DMS 273 treated with DMSO at 0.1 percent for 48 hours (cell line): ENCODE results near the gene IRF3.

Source experiments
- DNase-seq: peaks from one replicate; lab custom pipeline; 2025; lab: John Stamatoyannopoulos, UW

The IRF3 gene

DNA sequence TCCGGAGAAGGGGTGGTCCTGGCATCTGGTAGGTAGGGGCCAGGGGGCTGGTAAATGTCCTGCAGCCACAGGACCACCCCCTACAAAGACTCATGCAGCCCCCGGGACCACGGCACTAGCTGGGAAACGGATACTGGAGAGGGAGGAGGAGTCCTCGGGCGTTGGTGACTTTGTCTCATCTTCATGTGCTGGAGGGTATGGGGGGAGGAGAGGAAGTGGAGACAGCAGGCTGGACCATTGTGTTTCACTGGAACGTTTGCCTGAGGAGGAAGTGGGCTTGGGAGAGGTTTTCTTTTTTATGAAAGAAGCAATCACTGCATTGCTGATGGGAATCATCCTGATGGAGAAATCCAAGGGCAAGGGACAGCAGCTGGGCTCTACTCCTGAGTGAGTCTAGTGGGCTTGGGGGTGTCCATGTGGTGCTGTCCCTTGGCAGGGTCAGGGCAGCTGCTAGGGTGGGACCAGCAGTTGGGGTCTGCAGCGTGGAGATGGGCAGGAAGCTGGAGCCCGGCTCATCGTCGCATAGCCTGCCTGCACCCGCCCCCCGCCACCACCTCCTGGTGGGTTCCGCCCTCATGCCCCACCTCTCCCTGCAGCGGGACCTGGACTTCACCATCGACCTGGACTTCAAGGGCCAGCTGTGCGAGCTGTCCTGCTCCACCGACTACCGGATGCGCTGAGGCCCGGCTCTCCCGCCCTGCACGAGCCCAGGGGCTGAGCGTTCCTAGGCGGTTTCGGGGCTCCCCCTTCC lies 22.1 kb upstream of the IRF3 start:
- DNase-seq, result no peak

DNA sequence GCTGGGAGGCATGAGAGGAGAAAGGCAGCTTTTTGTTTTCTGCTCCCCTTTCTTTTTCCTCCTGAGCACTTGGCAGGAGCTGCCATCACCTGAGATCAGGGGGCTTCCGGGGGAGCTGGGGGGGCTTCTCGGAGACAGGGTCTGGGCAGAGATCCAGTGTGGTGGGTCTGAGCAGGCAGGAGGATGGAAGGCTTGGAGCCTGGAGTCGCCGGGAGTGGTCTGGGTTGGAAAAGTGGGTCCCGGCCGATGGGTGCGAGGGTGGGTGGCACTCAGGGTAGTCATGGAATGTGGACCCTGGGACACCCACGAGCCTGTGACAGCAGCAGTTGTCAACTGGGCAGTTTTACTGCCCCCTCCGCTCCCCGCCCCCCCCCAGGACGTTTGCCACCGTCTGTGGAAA lies 21.5 kb upstream of the IRF3 start:
- no peak for DNase-seq

GRCh38 chr19:49686503-49687088 lies 20.9 kb upstream of the IRF3 start:
- DNase-seq, result no peak

DNA sequence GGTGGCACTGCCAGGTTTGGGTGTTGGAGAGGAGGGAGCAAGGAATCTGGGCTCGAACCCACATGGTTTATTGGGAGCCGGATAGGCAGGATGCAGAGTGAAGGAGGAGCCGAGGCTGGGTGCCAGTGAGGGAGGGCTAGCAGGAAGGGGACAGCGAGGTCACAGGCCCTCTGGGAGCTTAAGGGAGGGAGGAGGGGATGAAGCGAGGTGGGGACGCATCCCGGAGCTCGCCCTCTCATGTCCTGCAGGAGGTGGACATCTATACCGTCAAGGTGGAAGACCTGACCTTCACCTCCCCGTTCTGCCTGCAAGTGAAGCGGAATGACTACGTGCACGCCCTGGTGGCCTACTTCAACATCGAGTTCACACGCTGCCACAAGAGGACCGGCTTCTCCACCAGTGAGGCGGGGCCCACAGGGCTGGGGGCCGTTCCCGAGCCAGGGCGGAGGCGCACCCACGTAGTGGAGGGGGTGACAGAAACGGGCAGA lies 20.2 kb upstream of the IRF3 start:
- DNase-seq, result no peak

DNA sequence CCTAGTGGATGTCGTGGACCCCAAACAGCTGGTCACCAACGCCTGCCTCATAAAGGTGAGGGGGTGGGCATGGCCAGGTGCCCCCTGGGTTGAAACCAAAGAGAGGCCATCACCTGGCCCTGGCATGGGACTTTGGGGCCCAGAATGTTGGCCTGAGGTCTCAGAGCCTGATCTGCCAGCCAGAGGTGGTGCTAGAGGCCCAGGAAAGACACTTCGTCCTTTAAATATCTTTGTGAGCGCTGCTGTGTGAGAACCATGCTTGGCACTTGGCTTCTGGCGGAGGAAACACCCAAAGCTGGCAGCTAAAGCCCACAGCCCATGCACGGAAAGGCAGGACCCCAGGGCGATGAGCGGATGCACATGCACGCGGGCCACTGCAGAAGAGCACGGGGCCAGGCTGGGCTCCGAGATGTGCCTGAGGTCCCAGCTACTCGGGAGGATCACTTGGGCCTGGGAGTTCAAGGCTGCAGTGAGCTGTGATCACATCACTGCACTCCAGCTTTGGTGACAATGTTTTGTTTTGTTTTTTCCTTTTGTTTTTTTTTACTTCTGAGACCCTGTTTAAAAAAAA lies 19.4 kb upstream of the IRF3 start:
- DNase-seq, result no peak

DNA sequence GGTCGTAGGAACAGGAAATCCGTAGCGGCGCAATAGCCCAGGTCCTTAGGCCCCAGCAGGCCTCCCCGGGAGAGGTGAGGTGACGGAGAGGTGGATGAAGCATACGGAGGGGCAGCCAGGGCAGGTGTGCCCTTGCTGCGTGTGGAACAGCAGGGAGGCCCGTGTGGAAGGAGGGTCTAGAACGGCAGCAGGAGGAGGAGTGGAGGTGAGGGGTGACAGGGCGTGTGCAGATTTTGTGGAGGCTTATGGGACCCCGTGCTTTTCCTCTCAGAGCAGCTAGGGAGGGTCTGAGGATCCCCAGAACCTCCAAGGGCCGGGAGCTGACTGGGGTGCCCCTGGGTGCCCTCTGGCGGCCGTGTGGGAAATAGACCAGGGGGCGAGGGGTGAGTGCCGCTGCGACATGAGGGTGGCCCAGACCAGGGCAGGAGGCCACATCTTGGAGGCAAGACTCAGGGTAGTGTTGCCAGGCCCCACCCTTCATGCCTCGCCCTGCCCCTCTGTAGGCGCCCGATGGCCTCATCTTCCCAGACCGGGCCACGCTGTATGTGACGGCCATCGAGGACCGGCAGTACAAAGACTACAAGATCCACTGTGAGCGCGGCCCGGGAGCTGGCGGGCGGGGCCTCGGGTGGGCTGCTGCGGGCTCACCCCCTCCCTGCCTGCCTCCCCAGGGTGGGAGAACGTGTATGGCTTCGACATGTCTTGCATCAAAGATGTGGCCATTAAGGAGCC lies 18.8 kb upstream of the IRF3 start:
- no peak for DNase-seq

DNA sequence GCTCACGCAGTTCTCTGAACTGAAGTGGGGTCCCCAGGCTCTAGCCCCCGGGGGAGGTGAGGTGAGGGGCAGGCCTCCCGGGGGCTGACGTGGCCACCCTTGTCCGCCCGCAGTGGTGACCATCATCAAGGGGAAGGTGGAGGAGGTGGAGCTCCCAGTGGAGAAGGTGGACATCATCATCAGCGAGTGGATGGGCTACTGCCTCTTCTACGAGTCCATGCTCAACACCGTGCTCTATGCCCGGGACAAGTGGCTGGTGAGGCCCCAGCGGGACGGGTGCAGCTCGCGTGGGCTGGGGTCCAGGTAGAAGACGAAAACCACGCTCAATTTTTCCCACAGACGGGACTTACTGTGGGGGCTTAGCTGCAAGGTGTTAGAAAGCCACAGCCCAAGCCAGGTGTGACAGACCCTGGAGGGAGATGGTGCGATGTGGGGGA lies 18.2 kb upstream of the IRF3 start:
- no peak for DNase-seq

DNA sequence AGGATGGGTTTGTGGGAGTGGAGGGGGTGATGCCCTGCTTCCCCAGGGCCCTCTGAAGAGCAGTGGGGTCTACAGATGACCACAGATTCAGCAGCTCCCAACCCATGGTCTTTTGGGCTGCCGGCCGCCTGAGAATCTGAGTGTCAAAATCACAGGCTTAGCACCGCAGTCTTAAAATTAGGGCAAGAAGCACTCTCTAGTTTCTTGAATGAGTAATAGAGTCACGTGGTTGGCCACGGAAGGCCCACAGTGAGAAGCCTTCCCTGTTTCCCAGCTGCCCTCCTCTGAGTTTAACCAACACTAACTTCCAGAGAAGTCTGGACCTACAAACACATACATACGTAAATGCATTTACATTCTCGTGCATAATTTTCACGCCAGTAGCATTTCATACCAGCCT lies 16.6 kb upstream of the IRF3 start:
- DNase-seq, result no peak

GRCh38 chr19:49681830-49682229 lies 16.2 kb upstream of the IRF3 start:
- no peak for DNase-seq

DNA sequence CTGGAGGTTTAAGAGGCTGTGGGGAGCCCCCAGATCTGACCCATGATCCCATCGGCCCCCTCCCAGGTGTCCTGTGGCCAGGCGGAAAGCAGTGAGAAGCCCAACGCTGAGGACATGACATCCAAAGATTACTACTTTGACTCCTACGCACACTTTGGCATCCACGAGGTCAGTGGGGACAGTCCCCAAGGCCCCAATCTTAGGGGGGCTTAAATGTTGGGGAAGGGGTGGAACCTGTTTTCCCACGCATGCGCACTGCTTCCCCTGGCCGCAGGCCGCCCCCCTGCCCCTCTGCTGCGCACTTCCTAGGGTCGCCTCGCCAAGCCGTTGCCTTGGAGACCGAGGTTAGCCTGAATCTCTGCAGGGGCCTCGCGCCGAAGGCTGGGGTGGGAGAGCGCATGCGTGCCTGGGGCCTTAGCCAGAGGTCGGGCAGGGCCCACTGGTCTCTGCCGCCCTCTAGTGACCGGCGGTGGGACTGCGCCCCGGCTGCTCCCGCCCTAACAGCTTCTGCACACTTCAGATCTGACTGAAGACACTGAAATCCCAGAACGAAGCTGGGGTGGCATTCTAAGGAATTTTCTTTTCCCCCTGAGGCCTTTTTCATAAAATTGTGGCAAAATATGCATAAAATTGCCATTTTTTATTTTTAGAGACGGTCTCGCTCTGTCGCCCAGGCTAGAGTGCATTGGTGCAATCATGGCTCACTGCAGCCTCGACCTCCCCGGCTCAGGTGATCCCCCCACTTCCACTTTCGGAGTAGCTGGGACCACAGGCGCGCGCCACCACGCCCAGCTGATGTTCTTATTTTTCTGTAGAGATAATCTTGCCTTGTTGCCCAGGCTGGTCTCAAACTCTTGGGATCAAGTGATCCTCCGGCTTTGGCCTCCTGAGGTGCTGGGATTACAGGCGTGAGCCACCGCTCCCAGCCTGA lies 15.0 kb upstream of the IRF3 start:
- peak; percentile 65 for DNase-seq

- no peak for DNase-seq
These were observed 14.2 kb upstream of the IRF3 start for GRCh38 chr19:49679771-49680413.

DNA sequence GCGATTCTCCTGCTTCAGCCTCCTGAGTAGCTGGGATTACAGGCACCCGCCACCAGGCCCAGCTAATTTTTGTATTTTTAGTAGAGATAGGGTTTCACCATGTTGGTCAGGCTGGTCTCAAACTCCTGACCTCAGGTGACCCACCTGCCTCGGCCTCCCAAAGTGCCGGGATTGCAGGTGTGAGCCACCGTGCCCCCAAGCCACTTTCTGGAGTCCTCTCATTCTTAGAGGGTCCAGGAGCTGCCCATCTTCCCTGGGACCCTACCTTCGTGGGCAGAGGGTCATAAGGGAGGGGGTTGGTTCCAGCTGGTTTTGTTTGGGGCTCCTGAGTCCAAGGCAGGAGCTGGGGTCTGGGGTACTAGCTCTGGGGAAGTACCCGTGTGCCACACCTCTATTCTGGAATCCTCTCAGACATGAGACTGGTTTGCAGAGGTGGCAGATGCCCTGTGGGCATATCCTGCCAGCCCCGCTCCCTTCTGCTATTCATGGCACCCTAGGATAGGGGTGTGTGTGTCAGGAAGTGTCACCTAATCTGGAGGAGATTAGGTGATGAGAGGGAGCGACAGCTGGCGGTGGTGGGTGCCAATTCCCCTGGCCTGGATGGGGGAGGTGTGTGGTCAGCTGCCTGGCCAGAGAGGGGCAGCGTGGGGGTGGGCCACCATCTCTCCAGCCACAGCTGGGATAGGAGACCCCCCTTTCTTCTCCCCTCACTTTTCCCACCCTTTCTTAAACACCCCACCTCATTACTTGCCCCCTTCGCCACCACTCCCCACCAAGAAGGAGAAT lies 13.5 kb upstream of the IRF3 start:
- no peak for DNase-seq

GRCh38 chr19:49677901-49678674 lies 12.4 kb upstream of the IRF3 start:
- peak; percentile 26 for DNase-seq

DNA sequence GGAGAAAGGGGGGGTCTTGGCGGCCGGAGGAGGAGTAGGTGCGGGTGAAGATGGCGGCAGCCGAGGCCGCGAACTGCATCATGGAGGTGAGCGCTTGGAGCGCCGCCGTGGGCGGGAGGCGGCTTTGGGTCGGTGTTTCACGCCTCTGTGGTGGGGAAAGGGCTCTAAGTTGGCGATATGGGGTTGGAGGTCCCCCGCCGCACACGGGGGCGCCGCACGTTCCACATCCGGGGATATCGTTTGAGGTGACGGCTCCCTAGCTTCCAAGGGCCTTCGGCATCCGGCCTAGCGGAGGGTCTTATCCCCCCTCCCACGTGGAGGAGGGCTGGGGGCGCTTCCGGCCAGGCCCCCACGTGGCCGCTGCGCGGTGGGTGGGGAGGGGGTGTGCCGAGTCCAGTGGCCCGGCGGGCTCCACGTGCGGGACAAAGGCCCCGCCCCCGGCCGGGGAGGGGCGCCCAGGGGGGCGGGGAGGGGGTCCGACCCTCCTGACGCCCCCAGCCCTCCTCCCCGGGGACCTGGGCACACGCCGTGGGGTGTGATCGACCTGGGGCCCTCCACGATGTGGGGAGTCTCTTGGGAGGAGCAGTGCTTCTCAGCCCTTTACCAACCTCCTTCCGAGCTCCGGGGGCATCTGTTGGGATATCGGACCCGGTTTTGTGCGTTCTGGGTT lies 11.7 kb upstream of the IRF3 start, which contains the start of gene PRMT1:
Gene PRMT1 (plus strand): TSS at position 41 of the 670 bp plus-strand sequence. CDS start 10 bp downstream, at position 51.
- no peak for DNase-seq

DNA sequence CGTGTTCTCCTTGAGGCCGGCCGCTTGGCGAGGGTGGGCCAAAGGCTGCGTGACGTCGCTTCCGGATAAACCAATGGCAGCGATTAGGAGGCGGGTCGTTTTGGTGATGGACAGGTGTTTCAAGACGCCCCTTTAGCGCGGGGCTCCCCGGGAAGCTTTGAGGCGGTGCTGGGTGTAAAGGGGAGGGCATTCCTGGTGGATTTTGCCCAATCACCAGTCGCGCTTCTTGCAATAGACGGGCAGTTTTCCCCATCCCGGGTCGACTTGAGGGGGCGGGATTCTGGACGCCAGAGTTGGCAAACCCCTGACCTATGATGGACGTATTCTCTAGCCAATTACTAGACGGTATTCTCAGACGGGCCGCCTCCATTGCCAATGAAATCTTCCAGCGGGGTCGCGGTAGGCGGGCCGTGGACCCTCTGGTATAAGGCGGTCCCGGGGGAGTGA lies 11.2 kb upstream of the IRF3 start:
- peak; percentile 100 for DNase-seq

DNA sequence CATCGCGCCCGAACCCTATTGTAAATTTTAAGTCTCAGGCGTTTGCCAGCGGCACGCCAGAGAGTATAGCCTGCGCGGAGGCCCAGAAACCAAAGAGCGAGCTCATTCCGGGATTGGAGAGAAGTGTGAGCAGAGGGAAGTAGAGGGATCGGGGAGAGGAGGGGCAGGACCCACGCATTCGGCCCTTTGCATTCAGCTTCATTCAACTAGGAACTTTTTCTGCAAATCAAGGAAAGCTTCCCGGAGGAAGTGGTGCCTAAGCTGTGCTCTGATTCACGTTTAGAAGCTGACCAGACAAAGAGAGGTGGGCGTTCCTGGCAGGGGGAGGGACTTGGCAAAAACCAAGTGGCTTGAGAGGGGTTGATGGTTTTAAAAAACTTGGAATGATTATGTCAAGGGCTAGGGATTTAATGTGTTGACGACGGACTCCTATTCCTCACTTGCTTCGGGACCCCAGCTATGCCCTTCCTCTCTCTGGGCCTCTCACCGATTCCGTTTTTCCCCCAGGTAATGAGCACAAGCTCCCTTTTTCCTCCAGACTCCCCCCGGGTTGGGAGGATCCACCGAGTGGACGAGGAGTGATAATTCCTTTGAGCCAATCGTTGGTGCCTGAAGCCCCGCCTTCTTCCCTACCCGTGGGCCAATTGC lies 10.6 kb upstream of the IRF3 start:
- DNase-seq, result peak; percentile 88

- DNase-seq, result peak; percentile 27
These were observed 6.7 kb upstream of the IRF3 start for GRCh38 chr19:49672131-49672919.
